ENCODE data around the gene CMTM5. TPM values are rescaled to one million over a fixed set of nuclear protein-coding genes. Genes with fewer than 3 reads are reported as not detected.
"Not testable (repeated sequence)": the region's sequence is repeated elsewhere in the genome, so short reads cannot be mapped to it uniquely, and the experiment has no call there.

The CMTM5 gene
- total and polyA plus RNA-seq, 2 donors (not counting 3 experiments of a cell fraction or from before 2014, with no cell fraction given) = not detected

- ChIA-PET CTCF (no interaction called here), POLR2A (no interaction called here)
- FAIRE-seq (no peak), DNase-seq (ENCODE audit: low read depth, low spot score) (no peak)
- H3K9me1 ChIP-seq (replicated peaks; ENCODE audit: control insufficient read depth, extremely low read depth, insufficient read depth, low read length) = no peaks in the 10 kb centered on the region
- no peak overlapping the region for H3K4me2 ChIP-seq (ENCODE audit: insufficient read depth, low read length)
- TF ChIP-seq CTCF (IDR thresholded peaks at IDR 0.05; ENCODE audit: extremely low read depth in 1 of 2, insufficient read depth in 1 of 2, low read depth in 1 of 2, low read length in 2 of 2) (no peak), EZH2 (IDR thresholded peaks at IDR 0.05; ENCODE audit: borderline replicate concordance, low read depth, low read length, severe bottlenecking) (no peak), POLR2A (IDR thresholded peaks at IDR 0.05; ENCODE audit: low read depth, low read length) (no peak), GATA2 (IDR thresholded peaks at IDR 0.05; ENCODE audit: insufficient read depth, insufficient read length, low read depth, low read length) (no peak), JUN (IDR thresholded peaks at IDR 0.05; ENCODE audit: borderline replicate concordance, insufficient read depth, insufficient read length, low read depth) (no peak), MYC (IDR thresholded peaks at IDR 0.05; ENCODE audit: low read depth, low read length) (no peak), MAX (IDR thresholded peaks at IDR 0.05; ENCODE audit: insufficient read depth, insufficient read length) (no peak), POLR2AphosphoS5 (IDR thresholded peaks at IDR 0.05; ENCODE audit: insufficient read depth, low read depth, low read length) (no peak), FOS (IDR thresholded peaks at IDR 0.05; ENCODE audit: borderline replicate concordance, insufficient read depth, low read length) (no peak)
- no peak overlapping the region for H2AFZ ChIP-seq (ENCODE audit: low read depth, low read length)
- no peaks in the 10 kb centered on the region for H3K4me1 ChIP-seq (ENCODE audit: control insufficient read depth, extremely low read depth, insufficient read depth, low read length)
- H4K20me1 ChIP-seq (replicated peaks; ENCODE audit: control insufficient read depth, extremely low read depth, insufficient read depth, low read length) = no peaks in the 10 kb centered on the region
- intact Hi-C loops (cut with micrococcal nuclease) (no loop called here), dilution Hi-C loops (cut with MboI; ENCODE audit: extremely low pct_ligation_motif_present, low sequenced_read_pairs) (no loop called here)
- no peak overlapping the region for H3K9ac ChIP-seq (replicated peaks; ENCODE audit: extremely low read depth, insufficient read depth, low read length)
- BruUV-seq (replicated peaks) = no TSS peak
- H3K27ac ChIP-seq (ENCODE audit: insufficient read depth, low read depth, low read length) = no peak overlapping the region
- H3K36me3 ChIP-seq (ENCODE audit: control insufficient read depth in 2 of 2, extremely low read depth in 1 of 2, insufficient read depth in 2 of 2, low read length in 2 of 2) = no peaks in the 10 kb centered on the region
- no peak overlapping the region for H3K4me3 ChIP-seq (replicated peaks in 1 of 3; ENCODE audit: insufficient read depth in 1 of 3, low read depth in 1 of 3, low read length in 3 of 3)
- no peaks in the 10 kb centered on the region for H3K79me2 ChIP-seq (ENCODE audit: control insufficient read depth, insufficient read depth, low read length)
- no peaks in the 10 kb centered on the region for H3K9me3 ChIP-seq (replicated peaks; ENCODE audit: control insufficient read depth, insufficient read depth, low read length)
- no peaks in the 10 kb centered on the region for H3K27me3 ChIP-seq (ENCODE audit: control insufficient read depth in 2 of 2, insufficient read depth in 2 of 2, low read length in 2 of 2)
These were observed 22.7 kb downstream of the CMTM5 start for GRCh38 chr14:23399591-23399990.

- H3K27me3 ChIP-seq (ENCODE audit: control insufficient read depth in 2 of 2, insufficient read depth in 2 of 2, low read length in 2 of 2); H3K9ac ChIP-seq (replicated peaks; ENCODE audit: extremely low read depth, insufficient read depth, low read length); H3K4me2 ChIP-seq (ENCODE audit: insufficient read depth, low read length); H4K20me1 ChIP-seq (replicated peaks; ENCODE audit: control insufficient read depth, extremely low read depth, insufficient read depth, low read length); FAIRE-seq; H2AFZ ChIP-seq (ENCODE audit: low read depth, low read length); CTCF ChIA-PET; POLR2A ChIA-PET; H3K79me2 ChIP-seq (ENCODE audit: control insufficient read depth, insufficient read depth, low read length); H3K9me1 ChIP-seq (replicated peaks; ENCODE audit: control insufficient read depth, extremely low read depth, insufficient read depth, low read length); H3K4me1 ChIP-seq (ENCODE audit: control insufficient read depth, extremely low read depth, insufficient read depth, low read length); intact Hi-C loops (cut with micrococcal nuclease); BruUV-seq (replicated peaks); H3K27ac ChIP-seq (ENCODE audit: insufficient read depth, low read depth, low read length); dilution Hi-C loops (cut with MboI; ENCODE audit: extremely low pct_ligation_motif_present, low sequenced_read_pairs); H3K9me3 ChIP-seq (replicated peaks; ENCODE audit: control insufficient read depth, insufficient read depth, low read length); H3K4me3 ChIP-seq (replicated peaks in 1 of 3; ENCODE audit: insufficient read depth in 1 of 3, low read depth in 1 of 3, low read length in 3 of 3); H3K36me3 ChIP-seq (ENCODE audit: control insufficient read depth in 2 of 2, extremely low read depth in 1 of 2, insufficient read depth in 2 of 2, low read length in 2 of 2); DNase-seq (ENCODE audit: low read depth, low spot score): not testable (repeated sequence)
These were observed 23.8 kb downstream of the CMTM5 start for GRCh38 chr14:23400496-23401149.
